ENCODE data around the gene TMEM167A. TPM values are rescaled to one million over a fixed set of nuclear protein-coding genes. Genes with fewer than 3 reads are reported as not detected.

TMEM167A gene
- total RNA-seq, 1 experiment from 2014 or later = 139 TPM

GRCh38 chr5:83099445-83099844 lies 22.3 kb upstream of the TMEM167A start:
- no peak overlapping the region for H3K27ac Mint-ChIP-seq
- H3K4me1 Mint-ChIP-seq = peaks cover 11% of the 10 kb centered on the region in 2 experiments
- no peak overlapping the region for H3K4me3 Mint-ChIP-seq
- no peak for DNase-seq
- Histone ChIP-seq H3K56ac (ENCODE audit: insufficient read length, low read depth, low read length) (no peak overlapping the region), H3K14ac (ENCODE audit: insufficient read depth, low read length) (no peak overlapping the region), H3K9me3 (ENCODE audit: control insufficient read depth, low read depth, low read length) (no peaks in the 10 kb centered on the region), H3K79me1 (ENCODE audit: insufficient read depth, low read depth, low read length, poor library complexity, severe bottlenecking) (no peaks in the 10 kb centered on the region), H2BK120ac (ENCODE audit: low read depth, low read length, poor library complexity, severe bottlenecking) (no peak overlapping the region), H2BK15ac (ENCODE audit: low read depth, low read length) (no peak overlapping the region), H4K20me1 (ENCODE audit: control insufficient read depth, insufficient read depth, insufficient read length) (no peaks in the 10 kb centered on the region), H2AFZ (ENCODE audit: low read length) (no peak overlapping the region), H3K23me2 (ENCODE audit: insufficient read length, low read depth, low read length, poor library complexity, severe bottlenecking) (no peaks in the 10 kb centered on the region), H3K4ac (ENCODE audit: low read depth, low read length) (no peak overlapping the region), H3K9ac (ENCODE audit: extremely low read depth, insufficient read length, low read length) (no peak overlapping the region), H3K4me2 (ENCODE audit: insufficient read depth, insufficient read length, low read length) (no peak overlapping the region), H3K4me1 (ENCODE audit: insufficient read depth, low read length) (peaks cover 3% of the 10 kb centered on the region; the same call in 1 of the 2 replicates), H3K18ac (ENCODE audit: insufficient read length, low read depth, low read length) (no peak overlapping the region), H2BK20ac (ENCODE audit: low read depth, low read length, poor library complexity, severe bottlenecking) (no peak overlapping the region), H3K27me3 (ENCODE audit: insufficient read depth, low read length) (no peaks in the 10 kb centered on the region), H4K5ac (ENCODE audit: insufficient read length, low read depth, low read length) (no peak overlapping the region), H3K23ac (ENCODE audit: insufficient read length, low read depth, low read length) (no peak overlapping the region), H2BK5ac (ENCODE audit: insufficient read length, low read length) (no peak overlapping the region), H2BK12ac (ENCODE audit: insufficient read length, low read depth, low read length) (no peak overlapping the region), H2AK5ac (ENCODE audit: insufficient read length, low read length) (no peak overlapping the region), H3K79me2 (ENCODE audit: insufficient read depth, low read length) (no peaks in the 10 kb centered on the region), H4K91ac (ENCODE audit: insufficient read length, low read depth, low read length) (no peak overlapping the region), H3K27ac (ENCODE audit: insufficient read length, low read depth, low read length) (no peak overlapping the region), H4K8ac (replicated peaks; ENCODE audit: insufficient read length, low read depth, low read length) (no peak overlapping the region), H3T11ph (ENCODE audit: low read length) (no peak overlapping the region)
- H3K9me3 Mint-ChIP-seq = peaks cover under 1% of the 10 kb centered on the region in 2 experiments; a peak in 3 of 5 replicates
- H3K27me3 Mint-ChIP-seq (ENCODE audit: low read depth) = no peaks in the 10 kb centered on the region
- WGBS (ENCODE audit: extremely low coverage, insufficient read length, low lambda C conversion rate) = no CpG with 5 or more reads among the region's 1 CpG
- no peak for TF ChIP-seq CTCF (conservative IDR thresholded peaks at IDR 0.05)
- H3K36me3 Mint-ChIP-seq (ENCODE audit: insufficient read depth in 1 of 3, low read depth in 3 of 3) = peaks cover under 1 to 1% (median 1%) of the 10 kb centered on the region in 3 experiments; a peak in 5 of 7 replicates
